ENCODE measurements around the gene RTN4R. TPM values are rescaled to one million over a fixed set of nuclear protein-coding genes. Genes with fewer than 3 reads are reported as not detected.
"Not testable (repeated sequence)": the region's sequence is repeated elsewhere in the genome, so short reads cannot be mapped to it uniquely, and the experiment has no call there.

The RTN4R gene
- total and polyA plus RNA-seq, 8 donors = 3.7 to 10.9 (median 6.8) TPM

DNA sequence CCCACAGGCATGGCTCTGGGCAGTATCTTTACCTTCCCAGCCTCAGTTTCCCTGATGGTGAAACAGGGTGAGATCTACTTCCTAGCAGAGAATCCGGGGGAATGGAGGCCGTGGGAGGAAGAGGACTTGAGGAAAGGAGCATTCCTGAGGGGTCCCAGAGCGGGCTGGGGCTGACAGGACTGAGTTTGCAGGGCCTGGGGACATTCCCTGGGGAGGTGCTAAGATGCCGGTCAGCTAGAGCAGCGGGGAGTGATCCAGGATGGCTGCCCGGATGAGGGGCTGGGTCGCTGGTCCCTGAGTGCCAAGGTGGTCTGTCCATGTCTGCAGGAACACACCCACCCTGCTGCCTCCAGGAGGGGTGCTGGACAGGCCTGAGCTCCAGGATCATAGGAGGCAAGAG lies 8.3 kb upstream of the RTN4R start:
- Histone ChIP-seq H3K27ac (no peak overlapping the region), H3K27me3 (no peaks in the 10 kb centered on the region), H3K9me3 (no peaks in the 10 kb centered on the region), H3K4me3 (no peak overlapping the region), H3K36me3 (no peaks in the 10 kb centered on the region), H3K4me1 (no peaks in the 10 kb centered on the region)
- ATAC-seq = no peak
- no peak for DNase-seq
- intact Hi-C loops (cut with DNase I) = no loop called here
- TF ChIP-seq, protein P1, sequence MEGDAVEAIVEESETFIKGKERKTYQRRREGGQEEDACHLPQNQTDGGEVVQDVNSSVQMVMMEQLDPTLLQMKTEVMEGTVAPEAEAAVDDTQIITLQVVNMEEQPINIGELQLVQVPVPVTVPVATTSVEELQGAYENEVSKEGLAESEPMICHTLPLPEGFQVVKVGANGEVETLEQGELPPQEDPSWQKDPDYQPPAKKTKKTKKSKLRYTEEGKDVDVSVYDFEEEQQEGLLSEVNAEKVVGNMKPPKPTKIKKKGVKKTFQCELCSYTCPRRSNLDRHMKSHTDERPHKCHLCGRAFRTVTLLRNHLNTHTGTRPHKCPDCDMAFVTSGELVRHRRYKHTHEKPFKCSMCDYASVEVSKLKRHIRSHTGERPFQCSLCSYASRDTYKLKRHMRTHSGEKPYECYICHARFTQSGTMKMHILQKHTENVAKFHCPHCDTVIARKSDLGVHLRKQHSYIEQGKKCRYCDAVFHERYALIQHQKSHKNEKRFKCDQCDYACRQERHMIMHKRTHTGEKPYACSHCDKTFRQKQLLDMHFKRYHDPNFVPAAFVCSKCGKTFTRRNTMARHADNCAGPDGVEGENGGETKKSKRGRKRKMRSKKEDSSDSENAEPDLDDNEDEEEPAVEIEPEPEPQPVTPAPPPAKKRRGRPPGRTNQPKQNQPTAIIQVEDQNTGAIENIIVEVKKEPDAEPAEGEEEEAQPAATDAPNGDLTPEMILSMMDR (IDR thresholded peaks at IDR 0.05) = no peak

DNA sequence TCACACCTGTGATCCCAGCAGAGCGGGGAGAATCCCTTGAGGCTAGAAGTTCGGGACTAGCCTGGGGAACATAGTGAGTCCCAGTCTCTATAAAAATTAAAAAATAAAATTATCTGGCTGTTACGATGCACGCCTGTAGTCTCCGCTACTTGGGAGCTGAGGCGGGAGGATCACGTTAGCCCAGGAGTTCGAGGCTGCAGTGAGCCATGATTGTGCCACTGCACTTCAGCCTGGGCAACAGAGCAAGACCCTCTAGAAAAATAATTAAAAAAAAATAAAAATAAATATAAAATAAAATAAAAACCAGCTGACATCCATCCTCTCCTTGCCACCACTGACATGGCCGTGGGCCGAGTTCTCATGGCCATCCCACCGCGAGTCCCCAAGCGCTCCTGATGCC lies 7.7 kb upstream of the RTN4R start:
- ATAC-seq (no peak), DNase-seq (peak in 1 of 4 donors; percentile 41)
- Histone ChIP-seq H3K9me3 (no peaks in the 10 kb centered on the region), H3K27ac (no peak overlapping the region), H3K4me3 (no peak overlapping the region), H3K36me3 (no peaks in the 10 kb centered on the region), H3K4me1 (no peaks in the 10 kb centered on the region), H3K27me3 (no peaks in the 10 kb centered on the region)
- TF ChIP-seq, protein P1 (IDR thresholded peaks at IDR 0.05) = no peak
- intact Hi-C loops (cut with DNase I) = no loop called here

DNA sequence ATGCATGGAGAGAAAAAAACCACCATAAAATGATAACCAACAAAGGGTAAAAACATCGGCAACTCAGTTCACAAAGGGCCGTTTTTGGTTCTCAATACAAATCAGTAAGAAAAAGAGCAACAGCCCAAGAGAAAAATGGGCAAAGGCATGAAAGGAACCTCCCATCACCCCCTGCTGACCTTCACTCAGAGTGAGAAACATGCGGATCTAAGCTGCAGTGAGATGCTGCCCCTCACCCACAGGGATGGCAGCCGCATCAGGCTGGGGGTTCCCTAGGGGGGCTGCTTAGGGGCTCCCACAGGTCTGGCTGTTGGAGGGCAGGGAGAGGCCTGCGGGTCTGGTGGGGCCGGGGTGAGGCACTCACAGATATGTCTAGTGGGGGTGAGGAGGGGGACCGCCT lies 7.2 kb upstream of the RTN4R start:
- H3K4me3 ChIP-seq; H3K4me1 ChIP-seq; intact Hi-C loops (cut with DNase I); H3K27ac ChIP-seq; H3K27me3 ChIP-seq; H3K36me3 ChIP-seq; H3K9me3 ChIP-seq; ATAC-seq: not testable (repeated sequence)
- peak in 1 of 4 donors; percentile 25 for DNase-seq

DNA sequence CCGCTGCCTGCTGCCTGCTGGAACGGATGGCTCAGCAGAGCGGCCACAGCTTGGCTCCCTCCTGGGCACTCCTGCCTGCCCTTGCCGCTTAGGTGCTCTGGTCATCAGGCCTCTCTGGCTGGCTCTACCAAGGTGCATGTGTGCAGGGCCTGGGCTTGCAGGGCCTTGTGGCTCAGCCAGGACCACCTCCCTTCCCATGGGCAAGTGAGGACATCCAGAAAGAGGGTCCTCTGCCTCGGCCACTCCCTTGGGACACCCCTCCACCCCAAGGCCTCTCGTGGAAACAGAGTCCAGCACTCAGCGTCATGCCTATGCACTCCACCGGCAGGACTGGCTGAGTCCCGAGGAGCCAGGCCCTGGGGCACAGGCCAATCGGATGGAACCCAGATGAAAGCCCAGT lies 6.3 kb upstream of the RTN4R start:
- intact Hi-C loops (cut with DNase I); H3K36me3 ChIP-seq; ATAC-seq; H3K4me1 ChIP-seq; H3K27ac ChIP-seq; H3K27me3 ChIP-seq; DNase-seq; H3K9me3 ChIP-seq; H3K4me3 ChIP-seq: not testable (repeated sequence)

DNA sequence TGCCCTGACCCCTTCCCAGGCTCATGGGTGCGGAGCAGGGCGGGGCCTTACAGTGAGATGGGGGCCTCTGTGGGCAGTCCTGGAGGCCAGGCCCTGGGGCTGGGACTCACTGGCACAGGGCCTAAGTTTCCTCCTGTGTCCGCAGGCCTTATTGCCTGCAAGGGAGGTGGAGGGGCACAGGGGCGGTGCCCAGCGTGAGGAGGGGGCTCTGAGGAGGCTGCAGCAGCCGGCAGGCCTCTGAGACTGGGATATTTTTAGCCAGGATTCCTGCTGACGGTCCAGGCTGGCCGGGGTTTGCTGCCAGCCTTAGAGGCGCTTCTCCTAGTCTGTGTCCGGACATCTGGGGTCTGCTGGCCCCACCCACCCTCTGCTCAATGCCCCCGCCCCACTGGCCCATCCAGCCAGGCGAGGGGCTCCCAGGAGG lies 5.7 kb upstream of the RTN4R start:
- intact Hi-C loops (cut with DNase I) = no loop called here
- H3K27me3 ChIP-seq = no peaks in the 10 kb centered on the region
- H3K4me1 ChIP-seq = no peaks in the 10 kb centered on the region
- no peak overlapping the region for H3K27ac ChIP-seq
- no peak overlapping the region for H3K4me3 ChIP-seq
- H3K36me3 ChIP-seq = no peaks in the 10 kb centered on the region
- H3K9me3 ChIP-seq = no peaks in the 10 kb centered on the region
- TF ChIP-seq, protein P1 (IDR thresholded peaks at IDR 0.05) = no peak
- DNase-seq (no peak), ATAC-seq (no peak)

DNA sequence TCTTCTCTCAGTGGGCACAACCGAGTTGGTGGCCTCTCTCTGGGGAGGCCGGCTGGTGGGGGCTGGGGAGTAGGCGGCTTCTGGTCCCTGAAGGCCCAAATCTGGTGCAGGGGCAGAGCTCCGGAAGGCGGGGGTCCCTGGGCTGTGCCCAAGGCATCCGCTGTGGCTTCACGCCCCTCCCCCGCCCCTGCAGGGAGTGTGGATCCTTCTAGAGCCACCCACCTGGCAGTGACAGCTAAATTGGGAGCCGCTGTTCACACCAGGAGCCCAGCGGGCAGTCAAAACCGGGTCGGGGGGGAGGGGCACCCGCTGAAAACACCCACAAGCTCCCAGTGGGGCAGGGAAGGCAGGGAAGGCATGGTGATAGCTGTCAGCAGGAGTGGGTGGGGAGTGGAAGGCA lies 4.6 kb upstream of the RTN4R start:
- no peak overlapping the region for H3K4me3 ChIP-seq
- intact Hi-C loops (cut with DNase I) = no loop called here
- H3K36me3 ChIP-seq = no peaks in the 10 kb centered on the region
- ATAC-seq (no peak), DNase-seq (no peak)
- H3K4me1 ChIP-seq = peaks cover 0 to 5% of the 10 kb centered on the region in 2 donors
- H3K27me3 ChIP-seq = peaks cover 0 to 2% of the 10 kb centered on the region in 2 donors
- TF ChIP-seq, protein P1 (IDR thresholded peaks at IDR 0.05) = no peak
- no peaks in the 10 kb centered on the region for H3K9me3 ChIP-seq
- no peak overlapping the region for H3K27ac ChIP-seq

Measured in left lung (tissue), 10 donors.